Putamen (tissue), 1 donor: ENCODE results near the gene WT1.

Experiments used
- DNase-seq: peaks from one replicate; pipeline ENCODE4 v3.0.0-alpha.2; 2016; ENCODE audit warnings: low spot score

WT1 gene

GRCh38 chr11:32421992-32422391 lies 13.3 kb downstream of the WT1 start:
- no peak for DNase-seq

- no peak for DNase-seq
Observed at GRCh38 chr11:32420937-32421901, 14.1 kb downstream of the WT1 start.

- DNase-seq: no peak
Observed at GRCh38 chr11:32420139-32420538, 15.2 kb downstream of the WT1 start.

- no peak for DNase-seq
Observed at GRCh38 chr11:32418836-32419235, 16.5 kb downstream of the WT1 start.

GRCh38 chr11:32417806-32418205 lies 17.5 kb downstream of the WT1 start:
- DNase-seq: no peak

- no peak for DNase-seq
Observed at GRCh38 chr11:32416301-32416700, 19.0 kb downstream of the WT1 start.

GRCh38 chr11:32414925-32415324 lies 20.4 kb downstream of the WT1 start:
- no peak for DNase-seq

GRCh38 chr11:32411942-32412615 lies 23.3 kb downstream of the WT1 start:
- no peak for DNase-seq

GRCh38 chr11:32405592-32405991 lies 29.7 kb downstream of the WT1 start:
- DNase-seq: no peak

- no peak for DNase-seq
Observed at GRCh38 chr11:32402836-32403235, 32.5 kb downstream of the WT1 start.

GRCh38 chr11:32400670-32401369 lies 34.5 kb downstream of the WT1 start:
- peak; percentile 66 for DNase-seq

GRCh38 chr11:32400196-32400595 lies 35.1 kb downstream of the WT1 start:
- peak; percentile 35 for DNase-seq

GRCh38 chr11:32396991-32397390 lies 38.3 kb downstream of the WT1 start:
- DNase-seq: no peak

- DNase-seq: no peak
Observed at GRCh38 chr11:32396331-32396730, 39.0 kb downstream of the WT1 start.

GRCh38 chr11:32395127-32395526 lies 40.2 kb downstream of the WT1 start:
- no peak for DNase-seq

GRCh38 chr11:32392840-32393239 lies 42.5 kb downstream of the WT1 start:
- DNase-seq: no peak

GRCh38 chr11:32391956-32392553 lies 43.3 kb downstream of the WT1 start:
- no peak for DNase-seq

GRCh38 chr11:32391479-32391878 lies 43.9 kb downstream of the WT1 start:
- DNase-seq: no peak

- DNase-seq: no peak
Observed at GRCh38 chr11:32390712-32391111, 44.6 kb downstream of the WT1 start.

- no peak for DNase-seq
Observed at GRCh38 chr11:32388871-32389770, 46.2 kb downstream of the WT1 start.

GRCh38 chr11:32388365-32388764 lies 47.0 kb downstream of the WT1 start:
- no peak for DNase-seq
